Measurements from ENCODE around the gene PGBD1. TPM values are rescaled to one million over a fixed set of nuclear protein-coding genes. Genes with fewer than 3 reads are reported as not detected.

The PGBD1 gene
- total RNA-seq, 1 donor from 2014 or later = 5.2 TPM

- no peak overlapping the region for H3K27ac ChIP-seq
- no peak for TF ChIP-seq CTCF (IDR thresholded peaks at IDR 0.05)
- TF ChIP-seq POLR2AphosphoS5 (IDR thresholded peaks at IDR 0.05; ENCODE audit: insufficient read depth in 1 of 2, low read depth in 1 of 2) = no peak
- no peak for TF ChIP-seq POLR2A (IDR thresholded peaks at IDR 0.05)
Observed at GRCh38 chr6:28340310-28341095, 59.1 kb downstream of the PGBD1 start.

DNA sequence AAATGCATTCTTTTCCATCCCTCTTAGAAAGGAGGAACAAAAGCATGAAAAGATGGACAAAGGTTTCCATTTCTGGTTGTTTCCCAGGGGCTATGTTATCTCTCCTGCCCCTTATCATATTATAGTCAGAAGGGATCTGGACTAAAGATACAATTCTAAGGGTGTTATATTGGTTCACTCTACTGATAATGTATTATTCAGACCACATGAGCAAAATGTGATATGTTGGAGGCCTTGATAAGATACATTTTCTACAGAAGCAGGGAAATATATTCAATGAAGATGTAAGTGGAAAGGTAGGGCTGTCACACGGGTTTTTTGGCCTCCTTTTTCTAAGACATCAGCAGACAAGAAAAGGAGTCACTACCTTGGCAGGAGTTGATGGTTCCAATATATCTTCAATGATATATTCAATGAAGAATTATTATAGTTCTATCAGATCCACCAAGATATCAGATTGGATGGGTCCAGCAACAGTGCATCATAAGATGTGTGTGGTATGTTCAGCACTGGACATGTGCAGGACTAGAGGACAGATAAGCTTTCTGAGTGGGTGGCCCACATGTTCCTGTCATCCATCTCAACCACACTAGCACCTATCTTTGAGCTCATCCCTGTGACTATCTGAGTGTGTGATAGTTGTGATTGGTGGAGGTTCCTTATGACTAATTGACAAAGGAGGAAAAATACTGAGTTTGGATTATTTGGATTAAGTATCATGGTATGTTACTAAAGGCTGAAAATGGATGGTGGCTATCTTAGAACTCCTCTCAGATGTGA lies 62.7 kb downstream of the PGBD1 start:
- intact Hi-C loops (cut with DNase I) = loop anchor here (5.0 kb wide), 1 partner anchor 1298 kb away; no protein-coding TSS in a partner anchor
- no peaks in the 10 kb centered on the region for H3K9me3 ChIP-seq
- no peaks in the 10 kb centered on the region for H3K27me3 ChIP-seq

More at GRCh38 chr6:28340310-28341095, 59.1 kb downstream of the PGBD1 start:
- H3K4me1 ChIP-seq = peaks cover 12% of the 10 kb centered on the region
- intact Hi-C loops (cut with DNase I) = loop anchor here (5.0 kb wide), 1 partner anchor 1302 kb away; no protein-coding TSS in a partner anchor
- H3K4me3 ChIP-seq = no peak overlapping the region
- no peaks in the 10 kb centered on the region for H3K9me3 ChIP-seq
- H3K27me3 ChIP-seq = no peaks in the 10 kb centered on the region
- no peaks in the 10 kb centered on the region for H3K36me3 ChIP-seq
- no peak for DNase-seq (ENCODE audit: extremely low spot score in 2 of 2)

GRCh38 chr6:28345201-28345600 lies 63.8 kb downstream of the PGBD1 start:
- H3K36me3 ChIP-seq = no peaks in the 10 kb centered on the region
- no peak overlapping the region for H3K4me3 ChIP-seq
- no peak for DNase-seq (ENCODE audit: extremely low spot score in 2 of 2)
- no peak overlapping the region for H3K27ac ChIP-seq
- intact Hi-C loops (cut with DNase I) = no loop called here
- no peaks in the 10 kb centered on the region for H3K9me3 ChIP-seq
- no peaks in the 10 kb centered on the region for H3K27me3 ChIP-seq
- peaks cover 2% of the 10 kb centered on the region for H3K4me1 ChIP-seq
- TF ChIP-seq CTCF (IDR thresholded peaks at IDR 0.05) = no peak
- TF ChIP-seq POLR2A (IDR thresholded peaks at IDR 0.05) = no peak
- no peak for TF ChIP-seq POLR2AphosphoS5 (IDR thresholded peaks at IDR 0.05; ENCODE audit: insufficient read depth in 1 of 2, low read depth in 1 of 2)

More for the DNA sequence above, 62.7 kb downstream of the PGBD1 start:
- Histone ChIP-seq H3K4me3 (no peak overlapping the region), H3K36me3 (no peaks in the 10 kb centered on the region), H3K27ac (no peak overlapping the region), H3K4me1 (no peaks in the 10 kb centered on the region)
- TF ChIP-seq CTCF (IDR thresholded peaks at IDR 0.05) = no peak
- TF ChIP-seq POLR2AphosphoS5 (IDR thresholded peaks at IDR 0.05; ENCODE audit: insufficient read depth in 1 of 2, low read depth in 1 of 2) = no peak
- no peak for TF ChIP-seq POLR2A (IDR thresholded peaks at IDR 0.05)
- no peak for DNase-seq (ENCODE audit: extremely low spot score in 2 of 2)

GRCh38 chr6:28347119-28347518 lies 65.7 kb downstream of the PGBD1 start:
- intact Hi-C loops (cut with DNase I) = no loop called here
- Histone ChIP-seq H3K27me3 (no peaks in the 10 kb centered on the region), H3K4me3 (no peak overlapping the region), H3K27ac (no peak overlapping the region), H3K36me3 (no peaks in the 10 kb centered on the region), H3K4me1 (peaks cover 18% of the 10 kb centered on the region), H3K9me3 (no peaks in the 10 kb centered on the region)
- DNase-seq (ENCODE audit: extremely low spot score in 2 of 2) = no peak
- no peak for TF ChIP-seq POLR2AphosphoS5 (IDR thresholded peaks at IDR 0.05; ENCODE audit: insufficient read depth in 1 of 2, low read depth in 1 of 2)
- TF ChIP-seq POLR2A (IDR thresholded peaks at IDR 0.05) = no peak
- TF ChIP-seq CTCF (IDR thresholded peaks at IDR 0.05) = no peak
